H1 (cell line): ENCODE results near the gene TNNI2. TPM values are rescaled to one million over a fixed set of nuclear protein-coding genes. Genes with fewer than 3 reads are reported as not detected.

Source experiments
- CHD1 ChIP-seq: IDR thresholded peaks from 2 replicates; pipeline ENCODE4 v1.6.1; 2012; ENCODE audit warnings: low read depth, low read length, improper control_type of control experiment
- JUND ChIP-seq: IDR thresholded peaks from 2 replicates; pipeline ENCODE4 v1.6.1; 2011; ENCODE audit warnings: mild to moderate bottlenecking, improper control_type of control experiment, low read length
- POLR2A ChIP-seq, 2 experiments: IDR thresholded peaks; 1 replicate in 1 of 2; 2 replicates in 1 of 2; pipeline ENCODE4 v1.6.1; 2011; ENCODE audit warnings: low read depth in 2 of 2, low read length in 2 of 2, mild to moderate bottlenecking in 2 of 2; ENCODE audit errors: control extremely low read depth in 1 of 2
- RBBP5 ChIP-seq: IDR thresholded peaks from 2 replicates; pipeline ENCODE4 v1.7.1; 2012; ENCODE audit warnings: low read depth, mild to moderate bottlenecking, inconsistent platforms, low read length, moderate library complexity, borderline replicate concordance
- RNF2 ChIP-seq: fragments of 200-900, 300-1000 bp; sonication (generic); IDR thresholded peaks from 2 replicates; pipeline ENCODE4 v1.7.1; 2016; ENCODE audit warnings: borderline replicate concordance, low read depth, mild to moderate bottlenecking, antibody characterized with exemption, low read length; ENCODE audit not compliant: poor library complexity, severe bottlenecking; ENCODE audit errors: missing control alignments
- SIN3A ChIP-seq, 2 experiments: IDR thresholded peaks in 1 of 2; conservative IDR thresholded peaks in 1 of 2; 2 replicates each; pipeline ENCODE4 v1.6.1; 2011 to 2012; ENCODE audit warnings: low read length in 2 of 2, improper control_type of control experiment in 1 of 2, low read depth in 1 of 2, mild to moderate bottlenecking in 1 of 2
- TBP ChIP-seq: IDR thresholded peaks from 2 replicates; pipeline ENCODE4 v1.6.1; 2011; ENCODE audit warnings: low read depth, low read length, improper control_type of control experiment
- polyA plus RNA-seq, 7 experiments: library from polyadenylated mRNA; depleted of rRNA in 3 of 7; stranded (reverse) in 5 of 7; unstranded in 2 of 7; fragments of >200 nt in 5 of 7; fragments of 200-250 nt in 2 of 7; gene quantifications; 1 replicate in 5 of 7; 2 replicates in 1 of 7; 4 replicates in 1 of 7; pipeline versions ENCODE4 v1.2.1 to v1.2.3, GENCODE V29; 2011 to 2013; ENCODE audit warnings: missing spikeins in 2 of 7, mixed read lengths in 2 of 7
- total RNA-seq: library from RNA; stranded (reverse); fragmentation: NEBNext Ultra II Directional; extraction: Animal tissue kit (Norgen Biotek cat#: 25700); gene quantifications from 2 replicates; pipeline ENCODE4 v1.2.1, GENCODE V29; 2021

TNNI2 gene
- total and polyA plus RNA-seq, 2 of the 8 experiments (the other 6 are each of a cell fraction or from before 2014, with no cell fraction given) = not detected

DNA sequence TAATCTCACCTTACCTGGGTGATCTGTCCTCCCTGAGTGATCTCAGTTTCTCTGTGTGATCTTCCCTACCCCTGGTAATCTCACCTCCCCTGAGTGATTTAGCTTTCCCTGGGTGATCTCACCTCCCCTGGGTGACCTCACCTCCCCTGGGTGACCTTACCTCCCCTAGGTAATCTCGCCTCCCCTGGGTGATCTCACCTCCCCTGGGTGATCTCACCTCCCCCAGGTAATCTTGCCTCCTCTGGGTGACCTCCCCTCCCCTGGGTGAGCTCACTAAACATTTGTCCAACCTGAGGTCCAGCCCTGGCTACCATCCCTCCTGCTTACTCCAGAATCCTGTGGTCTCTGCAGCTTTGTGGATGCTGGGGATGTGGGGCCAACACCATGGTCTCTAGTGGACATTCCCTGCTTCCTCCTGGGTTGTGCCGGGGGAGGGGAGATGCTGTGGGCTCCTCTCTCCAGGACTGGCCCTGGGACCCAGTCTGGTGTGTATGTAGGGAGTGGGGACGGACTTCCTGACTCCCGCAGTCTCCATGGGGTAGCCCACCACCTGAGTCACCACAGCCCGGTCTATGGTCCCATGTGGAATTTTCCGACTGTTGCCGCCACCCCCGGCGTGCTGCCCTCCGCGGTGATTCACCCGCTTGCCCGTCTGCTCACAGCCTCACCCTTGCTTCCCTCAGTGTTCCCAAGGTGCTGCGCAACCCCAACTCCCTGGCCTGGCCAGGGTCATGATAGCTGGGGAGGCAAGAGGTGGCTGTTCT lies 24.0 kb downstream of the TNNI2 start (continued):
- TF ChIP-seq RNF2 = no peak
- no peak for TF ChIP-seq POLR2A (IDR thresholded peaks at IDR 0.05; ENCODE audit: control extremely low read depth in 1 of 2, low read depth in 2 of 2, low read length in 2 of 2)
- TF ChIP-seq TBP = no peak
- no peak for TF ChIP-seq SIN3A (conservative IDR thresholded peaks at IDR 0.05 in 1 of 2, IDR thresholded peaks at IDR 0.05 in 1 of 2; ENCODE audit: low read depth in 1 of 2, low read length in 2 of 2)
- TF ChIP-seq RBBP5 = no peak
- no peak for TF ChIP-seq JUND
- TF ChIP-seq CHD1 = no peak
